H4 (cell line): ENCODE measurements around the gene VARS2. TPM values are rescaled to one million over a fixed set of nuclear protein-coding genes. Genes with fewer than 3 reads are reported as not detected.
"Not testable (repeated sequence)": the region's sequence is repeated elsewhere in the genome, so short reads cannot be mapped to it uniquely, and the experiment has no call there.

Source experiments
- DNase-seq: peaks from one replicate; pipeline ENCODE4 v3.0.0-alpha.2; 2015; ENCODE audit warnings: low spot score
- total RNA-seq: library from RNA; depleted of rRNA; stranded (reverse); fragments of >200 nt; shearing (Covaris generic); gene quantifications from 2 replicates; pipeline ENCODE4 v1.2.3, GENCODE V29; 2014; rRNA removed

Gene VARS2
- 10.5 and 17.6 TPM in 2 replicates for total RNA-seq

- peak; percentile 74 for DNase-seq
These were observed at the start of gene VARS2 for GRCh38 chr6:30914076-30914853. Gene VARS2 (plus strand): TSS chr6:30914238. CDS start chr6:30914837, 599 bp downstream.

GRCh38 chr6:30864325-30864724 lies 49.7 kb upstream of the VARS2 start:
- no peak for DNase-seq

GRCh38 chr6:30869241-30869749 lies 44.7 kb upstream of the VARS2 start:
- DNase-seq = not testable (repeated sequence)

- DNase-seq = no peak
These were observed 43.5 kb upstream of the VARS2 start for GRCh38 chr6:30870546-30870945.

GRCh38 chr6:30871592-30872183 lies 42.4 kb upstream of the VARS2 start:
- DNase-seq = no peak

- DNase-seq = no peak
These were observed 40.8 kb upstream of the VARS2 start for GRCh38 chr6:30873137-30873640.

- not testable (repeated sequence) for DNase-seq
These were observed 40.2 kb upstream of the VARS2 start for GRCh38 chr6:30873795-30874194.

- DNase-seq = no peak
These were observed 38.6 kb upstream of the VARS2 start for GRCh38 chr6:30875244-30876038.

GRCh38 chr6:30876039-30876730 lies 37.9 kb upstream of the VARS2 start:
- no peak for DNase-seq

- peak; percentile 90 for DNase-seq
These were observed 36.4 kb upstream of the VARS2 start for GRCh38 chr6:30877419-30878262.

- no peak for DNase-seq
These were observed 34.2 kb upstream of the VARS2 start for GRCh38 chr6:30879684-30880427.

- DNase-seq = no peak
These were observed 33.3 kb upstream of the VARS2 start for GRCh38 chr6:30880698-30881252.

- no peak for DNase-seq
These were observed 32.4 kb upstream of the VARS2 start for GRCh38 chr6:30881392-30882203.

GRCh38 chr6:30882204-30882758 lies 31.8 kb upstream of the VARS2 start:
- no peak for DNase-seq

- DNase-seq = no peak
These were observed 31.0 kb upstream of the VARS2 start for GRCh38 chr6:30882759-30883684.

- peak; percentile 56 for DNase-seq
These were observed 30.1 kb upstream of the VARS2 start, which contains the start of gene DDR1 for GRCh38 chr6:30883685-30884520. Gene DDR1 (plus strand): TSS chr6:30884519. CDS start chr6:30888730, 4,211 bp downstream.
